ENCODE data around the gene GRPEL2.

Gene GRPEL2

GRCh38 chr5:149357370-149358293 lies 12.3 kb downstream of the GRPEL2 start, which contains the start of gene PCYOX1L:
Gene PCYOX1L (plus strand): TSS chr5:149358046. CDS start chr5:149358069, 23 bp downstream.
- DNase-seq (ENCODE audit: low spot score), result peak; percentile 97

GRCh38 chr5:149358294-149358651 lies 13.0 kb downstream of the GRPEL2 start:
- DNase-seq (ENCODE audit: low spot score), result peak; percentile 34

- DNase-seq (ENCODE audit: low spot score), result no peak
Measured at GRCh38 chr5:149358868-149359495, 13.7 kb downstream of the GRPEL2 start.

GRCh38 chr5:149360272-149360671 lies 15.0 kb downstream of the GRPEL2 start:
- no peak for DNase-seq (ENCODE audit: low spot score)

GRCh38 chr5:149362541-149362940 lies 17.2 kb downstream of the GRPEL2 start:
- no peak for DNase-seq (ENCODE audit: low spot score)

GRCh38 chr5:149363358-149363757 lies 18.1 kb downstream of the GRPEL2 start:
- no peak for DNase-seq (ENCODE audit: low spot score)

GRCh38 chr5:149363936-149364335 lies 18.6 kb downstream of the GRPEL2 start:
- DNase-seq (ENCODE audit: low spot score), result no peak

- no peak for DNase-seq (ENCODE audit: low spot score)
Measured at GRCh38 chr5:149364719-149365118, 19.4 kb downstream of the GRPEL2 start.

- no peak for DNase-seq (ENCODE audit: low spot score)
Measured at GRCh38 chr5:149365418-149365817, 20.1 kb downstream of the GRPEL2 start.

- DNase-seq (ENCODE audit: low spot score), result no peak
Measured at GRCh38 chr5:149366169-149366729, 20.9 kb downstream of the GRPEL2 start.

- DNase-seq (ENCODE audit: low spot score), result peak; percentile 61
Measured at GRCh38 chr5:149367249-149367971, 22.1 kb downstream of the GRPEL2 start.

GRCh38 chr5:149367972-149368645 lies 22.8 kb downstream of the GRPEL2 start:
- no peak for DNase-seq (ENCODE audit: low spot score)

- no peak for DNase-seq (ENCODE audit: low spot score)
Measured at GRCh38 chr5:149370878-149371277, 25.6 kb downstream of the GRPEL2 start.

- DNase-seq (ENCODE audit: low spot score), result peak; percentile 73
Measured at GRCh38 chr5:149371296-149371962, 26.1 kb downstream of the GRPEL2 start.

- DNase-seq (ENCODE audit: low spot score), result no peak
Measured at GRCh38 chr5:149372076-149372795, 26.9 kb downstream of the GRPEL2 start.

GRCh38 chr5:149372932-149373331 lies 27.6 kb downstream of the GRPEL2 start:
- no peak for DNase-seq (ENCODE audit: low spot score)

GRCh38 chr5:149374303-149374702 lies 29.0 kb downstream of the GRPEL2 start:
- DNase-seq (ENCODE audit: low spot score), result no peak

GRCh38 chr5:149374801-149375200 lies 29.5 kb downstream of the GRPEL2 start:
- DNase-seq (ENCODE audit: low spot score), result no peak

- no peak for DNase-seq (ENCODE audit: low spot score)
Measured at GRCh38 chr5:149375434-149375833, 30.1 kb downstream of the GRPEL2 start.

GRCh38 chr5:149376104-149376503 lies 30.8 kb downstream of the GRPEL2 start:
- no peak for DNase-seq (ENCODE audit: low spot score)
